Activated B cell treated with CpG ODN at 0.5 μM for 24 hours (primary cell): ENCODE data around the gene RPL22. TPM values are rescaled to one million over a fixed set of nuclear protein-coding genes. Genes with fewer than 3 reads are reported as not detected.

ENCODE experiments used
- ATAC-seq: fragments of 200-7000 bp; cut with Tn5 transposase; one replicate; pipeline ENCODE4 v1.10.0; 2021; ENCODE audit warnings: low read depth, mild to moderate bottlenecking, moderate library complexity
- CTCF ChIA-PET: fragments of 350-600 bp; sonication (Branson Sonifier 250); formaldehyde crosslinking; loops from one replicate; lab custom pipeline; 2021; ENCODE audit warnings: antibody characterized with exemption; lab: Charles Lee
- POLR2A ChIA-PET: fragments of 350-600 bp; sonication (Branson Sonifier 250); formaldehyde crosslinking; loops from one replicate; lab custom pipeline; 2021; ENCODE audit warnings: antibody characterized with exemption; lab: Charles Lee
- DNase-seq: peaks from one replicate; pipeline ENCODE4 v3.0.0; 2022
- H3K27ac Mint-ChIP-seq: one replicate; pipeline ENCODE4 v1.8.0; 2020; ENCODE audit warnings: mixed read lengths
- H3K27me3 Mint-ChIP-seq: one replicate; pipeline ENCODE4 v1.8.0; 2021; ENCODE audit warnings: mixed read lengths
- H3K36me3 Mint-ChIP-seq: one replicate; pipeline ENCODE4 v1.8.0; 2021; ENCODE audit warnings: low read depth, mixed read lengths
- H3K4me1 Mint-ChIP-seq: one replicate; pipeline ENCODE4 v1.8.0; 2021; ENCODE audit warnings: mixed read lengths
- H3K4me3 Mint-ChIP-seq: one replicate; pipeline ENCODE4 v1.8.0; 2020; ENCODE audit warnings: mild to moderate bottlenecking, mixed read lengths
- H3K9me3 Mint-ChIP-seq: one replicate; pipeline ENCODE4 v1.8.0; 2020; ENCODE audit warnings: mixed read lengths
- intact Hi-C: fragments of 100-400 bp; cut with micrococcal nuclease; formaldehyde crosslinking; loops from one replicate; pipeline ENCODE4 v1.15.1; 2024
- total RNA-seq: library from RNA; stranded (reverse); gene quantifications from 2 replicates; pipeline ENCODE4 v1.2.3, GENCODE V29; 2022
- TF ChIP-seq, protein P1 (sequence below): fragments of 200-600 bp; IDR thresholded peaks from one replicate; pipeline ENCODE4 v1.8.0; 2022; ENCODE audit warnings: antibody characterized with exemption, mild to moderate bottlenecking

Gene RPL22
- total RNA-seq, 1 donor from 2014 or later = 621 TPM

DNA sequence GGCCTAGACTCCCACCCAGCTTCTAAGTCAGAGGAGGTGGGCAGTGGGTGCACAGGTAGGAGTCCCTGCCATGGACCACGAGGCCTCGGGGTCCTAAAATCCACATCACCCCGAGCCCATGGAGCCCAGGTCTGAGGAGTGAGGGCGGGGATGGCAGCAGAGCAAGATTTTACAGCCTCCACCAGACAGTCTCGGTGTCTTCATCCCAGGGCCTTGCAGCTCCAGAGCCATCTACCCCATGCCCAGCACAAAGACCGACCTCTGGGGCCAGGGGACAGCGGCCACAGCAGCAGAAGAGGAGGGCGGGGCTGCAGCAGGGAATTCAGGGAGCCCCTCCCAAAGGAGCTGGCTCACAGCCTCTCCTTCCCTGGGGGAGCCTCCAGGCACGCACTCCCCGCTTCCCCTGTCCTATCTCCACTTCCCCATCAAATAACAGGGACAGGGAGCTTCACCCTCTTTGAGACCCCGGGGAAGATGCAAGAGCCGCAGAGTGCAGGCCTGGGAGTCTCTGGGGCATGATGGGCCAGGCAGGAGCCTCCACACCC lies 33.9 kb downstream of the RPL22 start:
- intact Hi-C loops = no loop called here
- H3K27me3 Mint-ChIP-seq = peaks cover 12% of the 10 kb centered on the region
- no peak overlapping the region for H3K27ac Mint-ChIP-seq
- H3K36me3 Mint-ChIP-seq = no peaks in the 10 kb centered on the region
- POLR2A ChIA-PET = no interaction called here
- DNase-seq = no peak
- TF ChIP-seq, protein P1, sequence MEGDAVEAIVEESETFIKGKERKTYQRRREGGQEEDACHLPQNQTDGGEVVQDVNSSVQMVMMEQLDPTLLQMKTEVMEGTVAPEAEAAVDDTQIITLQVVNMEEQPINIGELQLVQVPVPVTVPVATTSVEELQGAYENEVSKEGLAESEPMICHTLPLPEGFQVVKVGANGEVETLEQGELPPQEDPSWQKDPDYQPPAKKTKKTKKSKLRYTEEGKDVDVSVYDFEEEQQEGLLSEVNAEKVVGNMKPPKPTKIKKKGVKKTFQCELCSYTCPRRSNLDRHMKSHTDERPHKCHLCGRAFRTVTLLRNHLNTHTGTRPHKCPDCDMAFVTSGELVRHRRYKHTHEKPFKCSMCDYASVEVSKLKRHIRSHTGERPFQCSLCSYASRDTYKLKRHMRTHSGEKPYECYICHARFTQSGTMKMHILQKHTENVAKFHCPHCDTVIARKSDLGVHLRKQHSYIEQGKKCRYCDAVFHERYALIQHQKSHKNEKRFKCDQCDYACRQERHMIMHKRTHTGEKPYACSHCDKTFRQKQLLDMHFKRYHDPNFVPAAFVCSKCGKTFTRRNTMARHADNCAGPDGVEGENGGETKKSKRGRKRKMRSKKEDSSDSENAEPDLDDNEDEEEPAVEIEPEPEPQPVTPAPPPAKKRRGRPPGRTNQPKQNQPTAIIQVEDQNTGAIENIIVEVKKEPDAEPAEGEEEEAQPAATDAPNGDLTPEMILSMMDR = no peak
- CTCF ChIA-PET = no interaction called here
- no peaks in the 10 kb centered on the region for H3K9me3 Mint-ChIP-seq
- no peaks in the 10 kb centered on the region for H3K4me1 Mint-ChIP-seq
- ATAC-seq = no peak
- H3K4me3 Mint-ChIP-seq = no peak overlapping the region

DNA sequence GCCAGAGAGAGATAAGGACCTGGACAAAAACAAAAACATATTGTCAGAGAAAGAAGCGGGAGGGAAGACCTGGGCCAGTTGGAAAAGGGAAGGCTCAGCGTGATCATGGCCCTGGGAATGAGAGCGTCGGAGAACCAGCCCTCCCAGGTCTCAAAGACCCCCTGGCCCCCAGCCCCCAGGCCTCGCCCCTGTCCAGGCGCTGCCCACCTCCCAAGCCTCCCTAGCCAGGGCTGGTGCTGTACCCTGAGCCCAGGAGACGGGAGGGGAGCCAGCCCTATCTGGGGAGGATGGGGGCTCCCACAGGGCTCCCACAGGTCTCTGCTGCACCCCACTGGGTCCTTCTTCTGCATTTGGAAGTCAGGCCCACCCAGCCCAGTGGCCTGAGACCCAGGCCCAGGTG lies 34.4 kb downstream of the RPL22 start:
- TF ChIP-seq, protein P1 = no peak
- Mint-ChIP-seq H3K27me3 (peaks cover 12% of the 10 kb centered on the region), H3K36me3 (no peaks in the 10 kb centered on the region), H3K4me3 (no peak overlapping the region), H3K27ac (no peak overlapping the region), H3K4me1 (no peaks in the 10 kb centered on the region), H3K9me3 (no peaks in the 10 kb centered on the region)
- no peak for DNase-seq
- ChIA-PET CTCF (no interaction called here), POLR2A (no interaction called here)
- intact Hi-C loops = no loop called here
- no peak for ATAC-seq

DNA sequence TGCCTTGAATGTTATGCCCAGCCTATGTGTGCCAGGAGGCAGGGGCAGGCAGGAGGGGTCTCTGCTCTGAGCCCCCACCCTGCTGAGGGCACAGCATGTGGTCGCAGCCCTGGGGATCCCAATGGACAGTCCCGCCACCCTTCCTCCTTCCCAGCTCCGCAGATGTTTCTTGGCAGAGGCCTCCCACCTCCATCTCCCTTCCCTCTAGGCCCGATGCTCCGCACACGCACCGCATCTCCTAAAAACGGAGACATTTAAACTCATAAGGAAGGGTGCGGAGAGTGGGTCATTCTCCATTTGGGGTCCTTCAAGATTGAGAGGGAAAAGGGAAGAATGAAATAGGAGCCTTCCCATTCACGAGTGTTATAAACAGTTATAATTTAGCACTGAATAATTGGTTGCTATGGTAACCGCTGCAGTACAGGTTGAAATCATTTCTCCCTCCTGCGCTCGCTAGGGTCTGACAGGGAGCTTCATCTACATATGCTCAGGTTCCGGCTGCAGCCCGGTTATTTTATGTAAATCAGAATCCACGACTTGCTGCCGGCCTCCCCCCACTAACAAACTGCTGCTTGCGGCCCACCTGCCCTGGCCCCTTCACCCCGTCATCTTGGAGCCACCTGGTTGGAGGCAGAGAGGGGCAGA lies 35.3 kb downstream of the RPL22 start:
- ChIA-PET POLR2A (no interaction called here), CTCF (no interaction called here)
- Mint-ChIP-seq H3K9me3 (no peaks in the 10 kb centered on the region), H3K27ac (no peak overlapping the region), H3K36me3 (no peaks in the 10 kb centered on the region), H3K27me3 (peaks cover 10% of the 10 kb centered on the region), H3K4me3 (no peak overlapping the region), H3K4me1 (no peaks in the 10 kb centered on the region)
- TF ChIP-seq, protein P1 = no peak
- ATAC-seq (no peak), DNase-seq (no peak)
- intact Hi-C loops = no loop called here

DNA sequence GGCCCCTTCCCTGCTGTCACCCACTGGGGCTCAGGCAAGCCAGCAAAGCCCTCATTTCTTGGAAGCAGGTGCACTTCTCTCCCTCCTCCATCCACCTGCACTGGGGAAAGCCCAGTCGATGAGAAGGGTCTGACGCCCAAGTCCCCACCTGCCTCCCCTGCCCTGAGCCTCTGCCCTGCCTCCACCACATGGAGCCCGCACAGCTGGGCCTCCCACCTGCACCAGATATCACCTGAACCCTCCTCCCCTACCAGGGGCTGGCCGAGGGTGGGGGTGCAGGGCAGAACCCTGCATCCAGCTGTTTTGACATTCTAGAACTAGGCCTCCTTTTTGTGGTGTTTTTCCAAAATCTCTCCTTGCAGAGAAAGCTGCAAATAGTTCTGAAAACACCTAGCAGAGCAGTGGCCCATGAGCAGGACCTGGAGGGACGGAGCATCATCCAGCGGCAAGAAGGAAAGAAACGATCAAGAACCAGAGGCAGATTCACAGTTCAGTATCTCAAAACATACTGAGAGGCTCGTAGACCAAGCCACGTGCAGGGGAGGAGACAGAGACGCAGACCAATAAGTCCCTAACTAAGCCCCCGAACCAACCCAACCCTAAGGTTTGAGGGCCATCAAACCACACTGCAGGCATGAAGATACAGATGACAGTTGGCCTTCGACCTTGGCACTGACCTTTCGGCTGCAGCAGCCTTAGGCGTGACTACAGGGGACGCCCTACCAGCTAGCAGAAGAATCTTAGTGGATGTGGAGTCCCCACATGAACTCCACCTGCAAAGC lies 36.0 kb downstream of the RPL22 start:
- no peaks in the 10 kb centered on the region for H3K4me1 Mint-ChIP-seq
- H3K27ac Mint-ChIP-seq = no peak overlapping the region
- no peaks in the 10 kb centered on the region for H3K9me3 Mint-ChIP-seq
- TF ChIP-seq, protein P1 = no peak
- no peak for DNase-seq
- intact Hi-C loops = no loop called here
- ChIA-PET CTCF (no interaction called here), POLR2A (no interaction called here)
- no peak overlapping the region for H3K4me3 Mint-ChIP-seq
- no peaks in the 10 kb centered on the region for H3K36me3 Mint-ChIP-seq
- ATAC-seq = no peak
- H3K27me3 Mint-ChIP-seq = peaks cover 10% of the 10 kb centered on the region

DNA sequence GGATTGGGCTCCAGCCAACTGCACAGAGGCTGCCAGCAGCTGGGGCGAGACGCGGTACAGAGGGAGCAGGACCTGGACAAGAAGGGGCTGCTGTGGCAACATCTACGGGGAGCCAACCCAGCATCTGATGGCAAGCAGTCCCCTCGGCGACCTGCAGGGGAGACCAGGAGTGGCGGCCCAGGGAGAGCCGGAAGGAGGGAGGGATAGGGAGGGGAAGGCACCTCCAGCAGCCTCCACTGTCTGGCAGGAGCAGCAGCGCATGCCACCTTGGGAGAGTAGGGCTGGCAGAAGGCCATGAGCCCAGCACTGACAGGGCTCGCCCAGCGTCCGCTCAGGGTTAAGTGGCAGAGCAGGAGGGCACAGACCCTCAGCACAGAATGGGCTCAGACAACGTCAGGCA lies 36.6 kb downstream of the RPL22 start:
- DNase-seq (no peak), ATAC-seq (no peak)
- Mint-ChIP-seq H3K27ac (no peak overlapping the region), H3K4me3 (no peak overlapping the region), H3K9me3 (no peaks in the 10 kb centered on the region), H3K27me3 (peaks cover 10% of the 10 kb centered on the region), H3K4me1 (no peaks in the 10 kb centered on the region), H3K36me3 (no peaks in the 10 kb centered on the region)
- intact Hi-C loops = no loop called here
- TF ChIP-seq, protein P1 = no peak
- POLR2A ChIA-PET = no interaction called here
- CTCF ChIA-PET = no interaction called here
